Measurements from ENCODE around the gene ATP9B. TPM values are rescaled to one million over a fixed set of nuclear protein-coding genes. Genes with fewer than 3 reads are reported as not detected.

Gene ATP9B
- polyA plus RNA-seq, 1 of the 3 experiments (the other 2 are of a cell fraction) = 11.2 TPM

DNA sequence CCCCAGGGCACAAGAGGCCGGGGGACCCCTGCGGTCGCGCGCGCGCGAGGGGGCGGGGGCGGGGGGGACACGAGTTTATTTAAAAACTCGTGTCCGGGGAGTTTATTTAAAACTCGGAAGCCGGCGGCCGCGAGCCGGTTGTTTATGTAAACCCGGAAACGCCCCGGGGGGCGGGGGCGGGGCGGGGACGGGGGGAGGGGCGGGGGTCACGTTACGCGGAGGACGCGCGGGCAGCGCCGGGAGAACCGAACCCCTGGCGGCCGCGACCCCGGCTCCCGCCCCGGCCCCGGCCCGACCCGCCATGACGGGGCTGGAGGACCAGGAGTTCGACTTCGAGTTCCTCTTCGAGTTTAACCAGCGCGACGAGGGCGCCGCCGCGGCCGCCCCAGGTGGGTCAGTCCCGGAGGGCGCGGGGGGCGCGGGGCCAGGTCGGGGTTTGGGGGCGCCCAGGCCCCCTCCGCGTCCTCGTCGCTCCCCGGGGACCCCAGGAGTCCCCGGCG is 330.9 kb downstream of the ATP9B start:
- no peak overlapping the region; the same call in 1 of the 2 replicates for H3K4me2 ChIP-seq
- H4K20me1 ChIP-seq (ENCODE audit: insufficient read depth) = peaks cover 11% of the 10 kb centered on the region; the same call in 1 of the 2 replicates
- CTCF ChIA-PET = no interaction called here
- no peaks in the 10 kb centered on the region for H3K36me3 ChIP-seq (replicated peaks in 1 of 2; ENCODE audit: control insufficient read depth in 1 of 2, insufficient read depth in 2 of 2, low read length in 1 of 2)
- H3K9me3 ChIP-seq = no peaks in the 10 kb centered on the region
- no peak overlapping the region for H3K4me3 ChIP-seq (ENCODE audit: low read depth in 2 of 2, low read length in 1 of 2)
- DNase-seq = no peak
- WGBS (ENCODE audit: low lambda C conversion rate) = 8% methylated on average over 9 of the region's 71 CpGs
- TF ChIP-seq RXRA (IDR thresholded peaks at IDR 0.05; ENCODE audit: borderline replicate concordance, low read depth) = no peak
- TF ChIP-seq, protein P1, sequence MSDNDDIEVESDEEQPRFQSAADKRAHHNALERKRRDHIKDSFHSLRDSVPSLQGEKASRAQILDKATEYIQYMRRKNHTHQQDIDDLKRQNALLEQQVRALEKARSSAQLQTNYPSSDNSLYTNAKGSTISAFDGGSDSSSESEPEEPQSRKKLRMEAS (IDR thresholded peaks at IDR 0.05; ENCODE audit: low read depth) = no peak
- TF ChIP-seq, protein P2, sequence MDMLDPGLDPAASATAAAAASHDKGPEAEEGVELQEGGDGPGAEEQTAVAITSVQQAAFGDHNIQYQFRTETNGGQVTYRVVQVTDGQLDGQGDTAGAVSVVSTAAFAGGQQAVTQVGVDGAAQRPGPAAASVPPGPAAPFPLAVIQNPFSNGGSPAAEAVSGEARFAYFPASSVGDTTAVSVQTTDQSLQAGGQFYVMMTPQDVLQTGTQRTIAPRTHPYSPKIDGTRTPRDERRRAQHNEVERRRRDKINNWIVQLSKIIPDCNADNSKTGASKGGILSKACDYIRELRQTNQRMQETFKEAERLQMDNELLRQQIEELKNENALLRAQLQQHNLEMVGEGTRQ (IDR thresholded peaks at IDR 0.05; ENCODE audit: borderline replicate concordance, low read depth, low read length) = no peak
- no peak for TF ChIP-seq POLR2AphosphoS5 (IDR thresholded peaks at IDR 0.05; ENCODE audit: low read depth, low read length)
- TF ChIP-seq, protein P3, sequence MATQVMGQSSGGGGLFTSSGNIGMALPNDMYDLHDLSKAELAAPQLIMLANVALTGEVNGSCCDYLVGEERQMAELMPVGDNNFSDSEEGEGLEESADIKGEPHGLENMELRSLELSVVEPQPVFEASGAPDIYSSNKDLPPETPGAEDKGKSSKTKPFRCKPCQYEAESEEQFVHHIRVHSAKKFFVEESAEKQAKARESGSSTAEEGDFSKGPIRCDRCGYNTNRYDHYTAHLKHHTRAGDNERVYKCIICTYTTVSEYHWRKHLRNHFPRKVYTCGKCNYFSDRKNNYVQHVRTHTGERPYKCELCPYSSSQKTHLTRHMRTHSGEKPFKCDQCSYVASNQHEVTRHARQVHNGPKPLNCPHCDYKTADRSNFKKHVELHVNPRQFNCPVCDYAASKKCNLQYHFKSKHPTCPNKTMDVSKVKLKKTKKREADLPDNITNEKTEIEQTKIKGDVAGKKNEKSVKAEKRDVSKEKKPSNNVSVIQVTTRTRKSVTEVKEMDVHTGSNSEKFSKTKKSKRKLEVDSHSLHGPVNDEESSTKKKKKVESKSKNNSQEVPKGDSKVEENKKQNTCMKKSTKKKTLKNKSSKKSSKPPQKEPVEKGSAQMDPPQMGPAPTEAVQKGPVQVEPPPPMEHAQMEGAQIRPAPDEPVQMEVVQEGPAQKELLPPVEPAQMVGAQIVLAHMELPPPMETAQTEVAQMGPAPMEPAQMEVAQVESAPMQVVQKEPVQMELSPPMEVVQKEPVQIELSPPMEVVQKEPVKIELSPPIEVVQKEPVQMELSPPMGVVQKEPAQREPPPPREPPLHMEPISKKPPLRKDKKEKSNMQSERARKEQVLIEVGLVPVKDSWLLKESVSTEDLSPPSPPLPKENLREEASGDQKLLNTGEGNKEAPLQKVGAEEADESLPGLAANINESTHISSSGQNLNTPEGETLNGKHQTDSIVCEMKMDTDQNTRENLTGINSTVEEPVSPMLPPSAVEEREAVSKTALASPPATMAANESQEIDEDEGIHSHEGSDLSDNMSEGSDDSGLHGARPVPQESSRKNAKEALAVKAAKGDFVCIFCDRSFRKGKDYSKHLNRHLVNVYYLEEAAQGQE (IDR thresholded peaks at IDR 0.05; ENCODE audit: low read depth, low read length) = no peak
- TF ChIP-seq YY1 (IDR thresholded peaks at IDR 0.05; ENCODE audit: low read depth) = no peak
- TF ChIP-seq FOXJ3 (CRISPR knock-in tag; IDR thresholded peaks at IDR 0.05) = no peak
- POLR2A ChIA-PET = no interaction called here
- no peaks in the 10 kb centered on the region; a peak in 1 of 4 replicates for H3K4me1 ChIP-seq (ENCODE audit: control insufficient read depth in 1 of 2, insufficient read depth in 2 of 2, low read depth in 1 of 2, low read length in 1 of 2)
- H3K27me3 ChIP-seq (ENCODE audit: insufficient read depth) = peaks cover 79% of the 10 kb centered on the region
- H3K27ac ChIP-seq (ENCODE audit: low read depth in 2 of 2, low read length in 1 of 2) = no peak overlapping the region
- H3K9me2 ChIP-seq = no peaks in the 10 kb centered on the region
- H3F3A ChIP-seq (replicated peaks; ENCODE audit: insufficient read depth) = no peaks in the 10 kb centered on the region
- H3K79me2 ChIP-seq (ENCODE audit: insufficient read depth) = no peaks in the 10 kb centered on the region
- H3K9ac ChIP-seq = no peak overlapping the region
- H2AFZ ChIP-seq (ENCODE audit: low read depth) = no peak overlapping the region

DNA sequence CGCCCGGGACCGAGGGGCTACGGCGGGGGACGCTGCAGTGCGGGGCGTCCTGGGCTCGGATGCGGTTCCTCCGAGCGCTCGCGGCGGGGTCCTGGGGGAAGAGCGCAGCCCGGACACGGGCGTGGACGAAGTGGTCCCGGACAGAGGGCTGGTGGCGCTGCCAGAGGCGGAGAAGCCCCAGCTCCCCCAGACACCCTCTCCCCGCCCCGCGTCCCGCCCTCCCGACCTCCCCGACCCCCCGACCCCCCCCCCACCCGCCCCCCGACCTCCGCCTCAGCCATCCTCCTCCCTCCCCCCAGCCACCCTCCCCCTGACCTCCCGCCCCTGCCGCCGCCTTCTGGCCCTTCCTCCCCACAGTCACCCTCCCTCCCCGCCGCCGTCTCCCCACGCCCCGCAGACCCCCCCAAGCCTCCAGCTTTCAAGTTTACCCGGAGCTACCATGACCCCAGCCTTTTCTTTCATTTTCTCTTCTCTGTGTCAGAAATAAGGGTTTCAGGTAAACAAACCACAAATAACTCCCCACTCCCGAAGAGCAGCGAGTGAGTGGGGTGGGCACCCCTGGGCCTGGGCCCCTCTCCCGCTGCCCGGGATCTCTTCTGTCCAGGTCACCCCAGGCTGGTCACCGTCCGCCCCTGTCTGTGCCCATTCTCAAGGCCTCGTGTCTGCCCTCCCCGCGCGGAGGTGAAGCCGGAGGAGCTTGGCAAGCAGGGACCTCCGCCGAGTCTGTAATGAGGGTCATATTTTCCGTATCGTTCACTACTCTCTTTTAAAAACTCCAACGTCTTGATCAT is 331.6 kb downstream of the ATP9B start:
- DNase-seq = no peak

More for the DNA sequence above, 331.6 kb downstream of the ATP9B start:
- TF ChIP-seq FOXM1 (IDR thresholded peaks at IDR 0.05; ENCODE audit: low read depth) = no peak
- no peak for TF ChIP-seq FOSL2 (IDR thresholded peaks at IDR 0.05; ENCODE audit: borderline replicate concordance, low read depth)
- TF ChIP-seq RAD21 (IDR thresholded peaks at IDR 0.05; ENCODE audit: low read length) = no peak
- TF ChIP-seq SIN3A (IDR thresholded peaks at IDR 0.05; ENCODE audit: borderline replicate concordance, low read depth, low read length) = no peak
- TF ChIP-seq, protein P4, sequence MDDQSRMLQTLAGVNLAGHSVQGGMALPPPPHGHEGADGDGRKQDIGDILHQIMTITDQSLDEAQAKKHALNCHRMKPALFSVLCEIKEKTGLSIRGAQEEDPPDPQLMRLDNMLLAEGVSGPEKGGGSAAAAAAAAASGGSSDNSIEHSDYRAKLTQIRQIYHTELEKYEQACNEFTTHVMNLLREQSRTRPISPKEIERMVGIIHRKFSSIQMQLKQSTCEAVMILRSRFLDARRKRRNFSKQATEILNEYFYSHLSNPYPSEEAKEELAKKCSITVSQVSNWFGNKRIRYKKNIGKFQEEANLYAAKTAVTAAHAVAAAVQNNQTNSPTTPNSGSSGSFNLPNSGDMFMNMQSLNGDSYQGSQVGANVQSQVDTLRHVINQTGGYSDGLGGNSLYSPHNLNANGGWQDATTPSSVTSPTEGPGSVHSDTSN (IDR thresholded peaks at IDR 0.05) = no peak
- Histone ChIP-seq H3K4me2 (no peak overlapping the region; the same call in 1 of the 2 replicates), H3K9me3 (no peaks in the 10 kb centered on the region), H3K79me2 (ENCODE audit: insufficient read depth) (no peaks in the 10 kb centered on the region), H3K9me2 (no peaks in the 10 kb centered on the region), H3K4me3 (ENCODE audit: low read depth in 2 of 2, low read length in 1 of 2) (no peak overlapping the region), H3K27ac (ENCODE audit: low read depth in 2 of 2, low read length in 1 of 2) (no peak overlapping the region), H4K20me1 (ENCODE audit: insufficient read depth) (peaks cover 11% of the 10 kb centered on the region; the same call in 1 of the 2 replicates), H3K27me3 (ENCODE audit: insufficient read depth) (peaks cover 86% of the 10 kb centered on the region), H3K36me3 (replicated peaks in 1 of 2; ENCODE audit: control insufficient read depth in 1 of 2, insufficient read depth in 2 of 2, low read length in 1 of 2) (no peaks in the 10 kb centered on the region), H3F3A (replicated peaks; ENCODE audit: insufficient read depth) (no peaks in the 10 kb centered on the region), H3K9ac (no peak overlapping the region), H2AFZ (ENCODE audit: low read depth) (no peak overlapping the region), H3K4me1 (ENCODE audit: control insufficient read depth in 1 of 2, insufficient read depth in 2 of 2, low read depth in 1 of 2, low read length in 1 of 2) (no peaks in the 10 kb centered on the region; a peak in 1 of 4 replicates)
- CTCF ChIA-PET = no interaction called here
- WGBS (ENCODE audit: low lambda C conversion rate) = 20% methylated on average over 29 of the region's 58 CpGs
- POLR2A ChIA-PET = no interaction called here
